ENCODE data around the gene SLC12A6.
A peak's percentile ranks its signal among the peaks of the same experiment; 100 is the strongest.
"Not testable (repeated sequence)": the region's sequence is repeated elsewhere in the genome, so short reads cannot be mapped to it uniquely, and the experiment has no call there.

The SLC12A6 gene

DNA sequence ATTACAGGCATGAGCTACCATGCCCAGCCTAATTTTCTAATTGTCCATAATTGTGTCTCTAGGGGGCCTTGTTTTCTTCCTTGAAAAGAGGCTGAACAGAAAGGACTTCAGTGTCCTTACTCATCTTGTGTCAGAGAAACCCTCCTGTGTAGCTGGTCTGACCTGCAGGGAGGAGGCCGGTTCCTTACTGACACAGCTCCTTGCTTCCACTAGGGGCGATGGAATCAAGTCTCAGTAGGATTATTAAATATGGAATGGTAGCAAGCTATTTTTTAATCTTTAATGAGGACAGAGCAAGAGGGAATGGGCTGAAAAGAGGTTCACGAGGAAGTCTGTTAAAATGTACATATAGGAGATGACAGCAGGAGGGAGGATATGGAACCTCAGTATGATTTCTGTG, 20.8 kb upstream of the SLC12A6 start:
- no peak for DNase-seq

GRCh38 chr15:34357653-34358052, 20.1 kb upstream of the SLC12A6 start:
- DNase-seq = no peak

DNA sequence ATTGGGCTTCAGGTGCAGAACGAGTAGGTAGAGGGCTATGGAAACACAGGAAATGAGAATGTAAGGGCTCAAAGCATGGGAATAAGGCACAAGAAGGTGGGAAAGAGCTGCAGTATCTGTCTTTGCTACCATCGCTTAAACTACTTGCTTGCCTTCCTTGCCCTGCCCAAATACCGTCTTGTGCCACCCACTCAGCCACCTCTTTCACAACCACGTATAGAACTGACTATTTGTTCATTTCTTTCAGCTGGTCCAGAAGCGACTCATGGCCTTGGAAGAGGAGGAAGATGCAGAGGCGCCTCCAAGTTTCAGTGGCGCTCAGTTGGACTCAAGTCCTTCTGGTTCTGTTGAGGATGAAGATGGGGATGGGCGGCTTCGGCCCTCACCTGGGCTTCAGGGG, 17.7 kb upstream of the SLC12A6 start:
- DNase-seq = no peak

GRCh38 chr15:34354286-34354685, 16.7 kb upstream of the SLC12A6 start:
- no peak for DNase-seq

- DNase-seq = no peak
These were observed 16.0 kb upstream of the SLC12A6 start for GRCh38 chr15:34353627-34354026.

DNA sequence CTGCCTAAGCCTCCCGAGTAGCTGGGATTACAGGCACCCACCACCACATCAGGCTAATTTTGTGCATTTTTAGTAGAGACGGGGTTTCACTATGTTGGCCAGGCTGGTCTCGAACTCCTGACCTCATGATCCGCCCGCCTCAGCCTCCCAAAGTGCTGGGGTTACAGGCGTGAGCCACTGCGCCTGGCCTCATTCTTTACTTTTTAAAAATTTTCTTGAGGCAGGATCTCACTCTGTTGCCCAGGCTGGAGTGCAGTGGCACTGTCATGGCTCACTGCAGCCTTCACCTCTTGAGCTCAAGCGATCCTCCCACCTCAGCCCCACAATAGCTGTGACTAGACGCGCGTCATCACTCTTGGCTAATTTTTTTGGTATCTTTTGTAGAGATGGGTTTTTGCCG, 15.4 kb upstream of the SLC12A6 start:
- not testable (repeated sequence) for DNase-seq

- DNase-seq = no peak
These were observed 12.2 kb upstream of the SLC12A6 start for GRCh38 chr15:34349769-34350168.

DNA sequence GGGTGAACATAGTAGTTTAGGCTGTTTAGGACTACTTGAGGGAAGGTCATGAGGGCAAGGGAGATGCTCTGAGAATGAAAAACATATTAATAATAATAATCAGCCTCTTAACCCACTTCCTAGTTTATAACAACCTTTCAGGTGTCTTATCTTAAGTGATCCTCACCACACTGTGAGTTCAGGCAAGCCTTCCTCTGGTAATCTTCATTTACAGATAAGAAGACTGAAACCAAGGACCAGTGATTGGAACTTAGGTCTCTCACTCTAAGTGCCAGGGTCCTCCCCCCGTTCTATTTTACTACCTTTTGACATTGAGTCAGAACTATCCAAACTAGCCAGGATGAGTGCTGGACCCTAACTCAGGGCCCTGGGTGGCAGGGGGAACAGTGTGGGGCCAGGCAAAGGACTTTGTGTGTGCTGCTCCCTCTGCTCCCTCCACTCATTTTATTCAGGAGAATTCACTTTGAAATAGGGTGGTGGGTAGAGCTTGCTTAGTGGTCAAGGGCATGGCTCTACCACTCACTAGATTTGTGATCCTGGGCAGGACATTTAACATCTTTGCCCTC, 11.2 kb upstream of the SLC12A6 start:
- DNase-seq = no peak

GRCh38 chr15:34347951-34348638, 10.5 kb upstream of the SLC12A6 start:
- DNase-seq = no peak

DNA sequence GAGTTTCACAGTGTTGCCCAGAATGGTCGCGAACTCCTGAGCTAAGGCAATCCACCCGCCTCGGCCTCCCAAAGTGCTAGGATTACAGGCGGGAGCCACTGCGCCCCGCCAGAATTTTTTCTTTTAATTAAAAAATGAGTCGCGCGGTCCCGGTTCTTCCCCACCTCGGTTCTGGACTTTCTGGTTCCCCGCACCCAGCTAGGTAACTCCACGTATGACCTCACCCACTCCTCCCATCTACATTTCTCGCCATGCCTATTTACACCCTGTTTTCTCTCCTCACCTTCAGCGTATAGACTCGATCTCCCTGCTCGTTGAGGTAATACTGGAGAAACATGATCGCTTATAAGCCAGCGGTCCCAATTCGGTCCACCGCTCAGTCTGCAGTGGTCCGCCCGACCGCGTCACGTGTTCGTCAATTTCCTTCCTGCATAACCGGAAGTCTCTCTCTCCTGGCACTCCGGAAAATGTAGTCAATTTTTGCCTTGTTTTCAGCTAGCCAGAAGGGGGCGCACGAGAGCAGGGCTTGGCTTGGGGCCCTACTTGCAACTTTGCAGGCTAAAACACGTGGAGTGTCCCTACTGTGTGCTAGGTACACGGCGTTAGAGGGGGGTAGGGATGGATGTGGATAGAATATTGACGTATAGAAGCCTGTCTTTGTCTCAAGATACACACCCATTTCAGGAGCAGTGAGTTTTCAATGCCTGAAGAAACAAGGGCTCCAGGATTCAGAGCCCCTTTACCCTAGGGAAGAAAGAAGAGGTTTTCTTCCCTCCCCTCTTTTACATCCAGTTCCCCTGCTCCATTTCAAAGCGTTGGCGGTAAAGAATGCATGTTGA, 5.4 kb upstream of the SLC12A6 start, which contains the start of the genes NOP10 and NUTM1:
TSS of gene NOP10 (minus strand) at position 400 of the 839 bp plus-strand sequence. CDS start at position 337, 63 bp downstream.
TSS of gene NUTM1 (plus strand) at position 579 of the 839 bp plus-strand sequence. CDS start 382 bp downstream, outside the sequence.
- DNase-seq = peak; percentile 49 to 96 (median 84)

DNA sequence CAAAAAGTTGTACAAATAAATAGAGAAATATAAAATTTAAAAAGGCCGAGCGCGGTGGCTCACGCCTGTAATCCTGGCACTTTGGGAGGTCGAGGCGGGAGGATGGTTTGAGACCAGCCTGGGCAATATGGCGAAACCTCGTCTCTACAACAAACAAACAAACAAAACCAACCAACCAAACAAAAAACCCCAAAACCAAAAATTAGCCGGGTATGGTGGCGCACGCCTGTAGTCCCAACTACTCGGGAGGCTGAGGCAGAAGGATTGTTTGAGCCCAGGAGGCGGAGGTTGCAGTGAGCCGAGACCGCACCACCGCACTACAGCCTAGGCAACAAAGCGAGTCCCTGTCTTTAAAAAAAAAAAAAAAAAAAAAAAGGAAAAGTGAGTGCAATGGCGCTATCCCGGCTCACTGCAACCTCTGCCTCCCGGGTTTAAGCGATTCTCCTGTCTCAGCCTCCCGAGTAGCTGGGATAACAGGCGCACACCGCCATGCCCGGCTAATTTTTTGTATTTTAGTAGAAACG, 4.7 kb upstream of the SLC12A6 start:
- not testable (repeated sequence) for DNase-seq

GRCh38 chr15:34341381-34342212, 4.0 kb upstream of the SLC12A6 start:
- DNase-seq = no peak

GRCh38 chr15:34339946-34340345, 2.4 kb upstream of the SLC12A6 start:
- DNase-seq = no peak

DNA sequence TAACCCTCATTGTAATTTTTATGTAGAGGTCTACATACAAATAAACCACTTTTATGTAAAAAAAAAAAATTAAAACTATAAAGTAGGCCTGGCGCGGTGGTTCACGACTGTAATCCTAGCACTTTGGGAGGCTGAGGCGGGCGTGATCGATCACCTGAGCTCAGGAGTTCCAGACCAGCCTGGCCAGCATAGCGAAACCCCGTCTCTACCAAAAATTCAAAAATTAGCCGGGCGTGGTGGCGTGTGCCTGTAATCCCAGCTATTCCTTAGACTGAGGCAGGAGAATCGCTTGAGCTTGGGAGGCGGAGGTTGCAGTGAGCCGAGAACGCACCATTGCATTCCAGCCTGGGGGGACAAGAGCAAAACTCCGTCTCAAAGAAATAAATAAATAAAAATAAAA, 766 bp upstream of the SLC12A6 start:
- DNase-seq = no peak

GRCh38 chr15:34336991-34337556, 507 bp downstream of the SLC12A6 start:
- peak in 6 of 56 donors; percentile 27 to 56 (median 42) for DNase-seq

- DNase-seq = peak in 1 of 56 donors; percentile 4
These were observed 1.2 kb downstream of the SLC12A6 start for GRCh38 chr15:34336231-34336990.

GRCh38 chr15:34335176-34336032, 2.2 kb downstream of the SLC12A6 start:
- no peak for DNase-seq

DNA sequence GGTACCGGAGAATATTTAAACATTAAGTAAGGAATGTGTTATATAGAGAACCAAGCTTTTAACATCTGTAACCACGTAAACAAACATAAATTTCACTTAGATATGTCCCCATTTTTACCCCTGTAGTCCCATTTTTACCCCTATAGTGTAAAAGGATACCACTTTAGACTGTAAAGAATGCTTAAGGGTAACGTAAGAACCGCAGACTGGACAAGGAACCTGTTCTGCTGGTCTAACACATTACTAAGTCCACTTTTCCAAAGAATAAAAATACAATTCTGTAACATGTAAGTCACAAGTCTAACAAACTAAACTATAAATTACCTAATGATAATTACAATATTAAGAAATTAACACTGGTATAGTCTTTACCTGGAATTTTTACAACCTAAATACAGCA, 2.9 kb downstream of the SLC12A6 start:
- no peak for DNase-seq
